HCT116 (cell line): Measurements from ENCODE around the gene ESRRG. TPM values are rescaled to one million over a fixed set of nuclear protein-coding genes. Genes with fewer than 3 reads are reported as not detected.

Source experiments
- ATAC-seq: fragments of 200-7000 bp; cut with Tn5 transposase; 2 replicates; pipeline ENCODE4 v1.9.1; 2020; ENCODE audit warnings: mild to moderate bottlenecking, moderate library complexity
- BruUV-seq: library from RNA; stranded (reverse); fragments of 400-500 nt; replicated peaks from 2 replicates; lab custom pipeline; 2021; lab: Mats Ljungman, UMichigan
- CTCF ChIA-PET: fragments of 300-600 bp; sonication (Branson Sonifier 250); formaldehyde crosslinking; loops from one replicate; lab custom pipeline; 2021; ENCODE audit warnings: antibody characterized with exemption; lab: Charles Lee
- POLR2A ChIA-PET: fragments of 300-600, 350-600 bp; sonication (Branson Sonifier 250); formaldehyde crosslinking; loops from one replicate; lab custom pipeline; 2021; ENCODE audit warnings: antibody characterized with exemption; lab: Charles Lee
- RAD21 ChIA-PET, 2 experiments: fragments of 300-600 bp; sonication (Branson Sonifier 250); formaldehyde crosslinking; loops; one replicate each; lab custom pipeline; 2023; ENCODE audit warnings: low total read pairs in 2 of 2; ENCODE audit not compliant: uncharacterized antibody in 2 of 2, unreplicated experiment in 2 of 2, low non-redundant PET in 1 of 2; lab: Charles Lee
- DNase-seq: peaks from one replicate; pipeline ENCODE4 v3.0.0-alpha.2; 2010; ENCODE audit warnings: low read depth, low spot score
- H2AFZ ChIP-seq: fragments of 200-600 bp; shearing (Covaris generic), sonication (generic); 2 replicates; pipeline ENCODE4 v1.6.1; 2017; ENCODE audit warnings: low read depth, mixed run types, mixed read lengths, antibody characterized with exemption, low read length; ENCODE audit not compliant: poor library complexity, severe bottlenecking
- H3K27ac ChIP-seq: 2 replicates; pipeline ENCODE4 v1.5.1; 2012; ENCODE audit warnings: low read depth, low read length
- H3K27me3 ChIP-seq: fragments of 200-600 bp; sonication (generic); 2 replicates; pipeline ENCODE4 v1.6.1; 2016; ENCODE audit warnings: mixed run types, low read length, mixed read lengths; ENCODE audit not compliant: insufficient read depth
- H3K36me3 ChIP-seq, 2 experiments: fragments of 200-500 bp in 1 of 2; fragments of 200-600 bp in 1 of 2; sonication (Bioruptor generic) in 1 of 2; sonication (generic) in 1 of 2; 2 replicates each; pipeline versions ENCODE4 v1.5.1 to v1.6.1; 2014 to 2016; ENCODE audit warnings: low read length in 2 of 2, inconsistent platforms in 1 of 2, mixed read lengths in 1 of 2, mixed run types in 1 of 2; ENCODE audit not compliant: insufficient read depth in 2 of 2, control insufficient read depth in 1 of 2
- H3K4me1 ChIP-seq, 2 experiments: fragments of 200-600 bp in 1 of 2; sonication (generic) in 1 of 2; 2 replicates each; pipeline versions ENCODE4 v1.5.1 to v1.6.1; 2012 to 2017; ENCODE audit warnings: low read length in 2 of 2, inconsistent platforms in 1 of 2, mild to moderate bottlenecking in 1 of 2, mixed read lengths in 1 of 2, mixed run types in 1 of 2, moderate library complexity in 1 of 2; ENCODE audit not compliant: insufficient read depth in 2 of 2, control insufficient read depth in 1 of 2
- H3K4me2 ChIP-seq: fragments of 200-600 bp; sonication (generic); 2 replicates; pipeline ENCODE4 v1.6.1; 2017; ENCODE audit warnings: mixed run types, low read length, mixed read lengths
- H3K4me3 ChIP-seq, 2 experiments: fragments of 200-600 bp in 1 of 2; sonication (generic) in 1 of 2; replicated peaks in 1 of 2; 2 replicates each; pipeline ENCODE4 v1.5.1; 2011 to 2016; ENCODE audit warnings: low read length in 2 of 2, control low read depth in 1 of 2, low read depth in 1 of 2, mild to moderate bottlenecking in 1 of 2, mixed read lengths in 1 of 2, mixed run types in 1 of 2
- H3K79me2 ChIP-seq: fragments of 200-600 bp; sonication (generic); 2 replicates; pipeline ENCODE4 v1.6.1; 2017; ENCODE audit warnings: mild to moderate bottlenecking, mixed run types, low read length, moderate library complexity, mixed read lengths; ENCODE audit not compliant: insufficient read depth
- H3K9ac ChIP-seq: fragments of 200-600 bp; sonication (generic); 2 replicates; pipeline ENCODE4 v1.6.1; 2016; ENCODE audit warnings: low read length, mixed read lengths
- H3K9me2 ChIP-seq: fragments of 200-600 bp; sonication (generic), shearing (Covaris generic); 2 replicates; pipeline ENCODE4 v1.6.1; 2017; ENCODE audit warnings: mixed run types, mild to moderate bottlenecking, moderate library complexity; ENCODE audit not compliant: insufficient read depth
- H3K9me3 ChIP-seq, 2 experiments: fragments of 200-500 bp in 1 of 2; fragments of 200-600 bp in 1 of 2; sonication (Bioruptor generic) in 1 of 2; sonication (generic) in 1 of 2; 2 replicates each; pipeline ENCODE4 v1.6.1; 2014 to 2017; ENCODE audit warnings: low read length in 2 of 2, mixed read lengths in 2 of 2, inconsistent platforms in 1 of 2, low read depth in 1 of 2, mild to moderate bottlenecking in 1 of 2, mixed run types in 1 of 2, moderate library complexity in 1 of 2; ENCODE audit not compliant: control insufficient read depth in 1 of 2, insufficient read depth in 1 of 2
- H4K20me1 ChIP-seq: fragments of 200-600 bp; sonication (generic), shearing (Covaris generic); 2 replicates; pipeline ENCODE4 v1.6.1; 2017; ENCODE audit warnings: mixed run types, mild to moderate bottlenecking, moderate library complexity; ENCODE audit not compliant: insufficient read depth
- EGR1 ChIP-seq: IDR thresholded peaks from 2 replicates; pipeline ENCODE4 v1.6.1; 2012; ENCODE audit warnings: low read depth
- ELF1 ChIP-seq: IDR thresholded peaks from 2 replicates; pipeline ENCODE4 v1.6.1; 2012; ENCODE audit warnings: low read depth, borderline replicate concordance
- FOSL1 ChIP-seq: IDR thresholded peaks from 2 replicates; pipeline ENCODE4 v1.6.1; 2012; ENCODE audit warnings: low read depth
- POLR2A ChIP-seq: IDR thresholded peaks from 2 replicates; pipeline ENCODE4 v1.7.0; 2011; ENCODE audit warnings: borderline replicate concordance; ENCODE audit not compliant: insufficient read depth, insufficient read length; ENCODE audit errors: extremely low read depth
- RAD21 ChIP-seq: IDR thresholded peaks from 2 replicates; pipeline ENCODE4 v1.6.1; 2012; ENCODE audit warnings: low read depth, mild to moderate bottlenecking
- SRF ChIP-seq: IDR thresholded peaks from 2 replicates; pipeline ENCODE4 v1.6.1; 2012; ENCODE audit warnings: low read depth
- ZFX ChIP-seq: fragments of 450-650 bp; IDR thresholded peaks from 2 replicates; pipeline ENCODE4 v1.6.1; 2017
- ZNF274 ChIP-seq: fragments of 200-500 bp; sonication (Bioruptor generic); IDR thresholded peaks from 2 replicates; pipeline ENCODE4 v1.6.1; 2014; ENCODE audit warnings: mild to moderate bottlenecking, low read depth, low read length, inconsistent platforms
- intact Hi-C: fragments of 100-400 bp; cut with micrococcal nuclease; formaldehyde crosslinking; loops from 2 replicates; pipeline ENCODE4 v1.10.0; 2022
- total RNA-seq: library from RNA; stranded (reverse); gene quantifications from one replicate; pipeline ENCODE4 v1.2.1, GENCODE V29; 2021; ENCODE audit not compliant: unreplicated experiment
- TF ChIP-seq, protein P1 (sequence below): IDR thresholded peaks from 2 replicates; pipeline ENCODE4 v1.6.1; 2012; ENCODE audit warnings: low read depth
- TF ChIP-seq, protein P2 (sequence below): IDR thresholded peaks from 2 replicates; pipeline ENCODE4 v1.6.1; 2012

Gene ESRRG
- total RNA-seq, 1 experiment from 2014 or later, result not detected

DNA sequence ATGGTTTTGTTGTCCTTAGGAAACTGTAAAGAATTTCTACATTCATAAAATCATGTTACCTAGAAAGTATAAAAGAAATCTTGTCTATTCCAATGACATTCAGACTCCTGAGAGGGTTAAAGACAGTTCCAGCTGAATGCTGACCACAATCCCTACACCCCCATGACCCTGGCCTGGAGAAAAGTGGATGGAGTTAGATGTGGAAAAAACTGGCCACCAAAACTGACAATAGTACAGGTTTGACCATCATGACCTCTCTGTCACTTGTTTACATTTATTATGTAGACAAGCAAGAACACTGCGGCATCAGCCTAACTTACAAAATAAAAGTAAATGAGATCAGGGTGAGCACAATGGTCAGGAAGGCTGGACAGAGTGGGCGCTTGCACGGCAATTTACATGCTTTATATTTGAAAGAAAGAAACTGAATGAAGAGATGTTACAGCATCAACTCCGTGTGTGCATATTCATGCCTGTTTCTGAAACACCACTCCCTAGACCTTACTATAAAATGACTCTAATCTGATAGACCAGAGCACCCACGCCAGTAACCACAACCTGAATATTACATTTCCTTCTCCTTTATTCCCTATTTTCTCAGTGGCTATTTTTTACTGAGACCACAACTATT is 116.0 kb downstream of the ESRRG start:
- CTCF ChIA-PET, result no interaction called here
- no peak overlapping the region for H3K27ac ChIP-seq
- no peaks in the 10 kb centered on the region for H3K9me2 ChIP-seq
- BruUV-seq, result no TSS peak
- TF ChIP-seq, protein P1, sequence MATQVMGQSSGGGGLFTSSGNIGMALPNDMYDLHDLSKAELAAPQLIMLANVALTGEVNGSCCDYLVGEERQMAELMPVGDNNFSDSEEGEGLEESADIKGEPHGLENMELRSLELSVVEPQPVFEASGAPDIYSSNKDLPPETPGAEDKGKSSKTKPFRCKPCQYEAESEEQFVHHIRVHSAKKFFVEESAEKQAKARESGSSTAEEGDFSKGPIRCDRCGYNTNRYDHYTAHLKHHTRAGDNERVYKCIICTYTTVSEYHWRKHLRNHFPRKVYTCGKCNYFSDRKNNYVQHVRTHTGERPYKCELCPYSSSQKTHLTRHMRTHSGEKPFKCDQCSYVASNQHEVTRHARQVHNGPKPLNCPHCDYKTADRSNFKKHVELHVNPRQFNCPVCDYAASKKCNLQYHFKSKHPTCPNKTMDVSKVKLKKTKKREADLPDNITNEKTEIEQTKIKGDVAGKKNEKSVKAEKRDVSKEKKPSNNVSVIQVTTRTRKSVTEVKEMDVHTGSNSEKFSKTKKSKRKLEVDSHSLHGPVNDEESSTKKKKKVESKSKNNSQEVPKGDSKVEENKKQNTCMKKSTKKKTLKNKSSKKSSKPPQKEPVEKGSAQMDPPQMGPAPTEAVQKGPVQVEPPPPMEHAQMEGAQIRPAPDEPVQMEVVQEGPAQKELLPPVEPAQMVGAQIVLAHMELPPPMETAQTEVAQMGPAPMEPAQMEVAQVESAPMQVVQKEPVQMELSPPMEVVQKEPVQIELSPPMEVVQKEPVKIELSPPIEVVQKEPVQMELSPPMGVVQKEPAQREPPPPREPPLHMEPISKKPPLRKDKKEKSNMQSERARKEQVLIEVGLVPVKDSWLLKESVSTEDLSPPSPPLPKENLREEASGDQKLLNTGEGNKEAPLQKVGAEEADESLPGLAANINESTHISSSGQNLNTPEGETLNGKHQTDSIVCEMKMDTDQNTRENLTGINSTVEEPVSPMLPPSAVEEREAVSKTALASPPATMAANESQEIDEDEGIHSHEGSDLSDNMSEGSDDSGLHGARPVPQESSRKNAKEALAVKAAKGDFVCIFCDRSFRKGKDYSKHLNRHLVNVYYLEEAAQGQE, result no peak
- TF ChIP-seq SRF (no peak), EGR1 (no peak), ELF1 (no peak), ZFX (no peak)
- no peak for ATAC-seq
- H3K79me2 ChIP-seq, result no peaks in the 10 kb centered on the region
- RAD21 ChIA-PET, result no interaction called here
- no peak overlapping the region for H3K9ac ChIP-seq
- H3K36me3 ChIP-seq, result no peaks in the 10 kb centered on the region
- no peak overlapping the region for H3K4me3 ChIP-seq
- DNase-seq, result no peak
- POLR2A ChIA-PET, result no interaction called here
- H3K4me1 ChIP-seq, result no peaks in the 10 kb centered on the region
- H4K20me1 ChIP-seq, result no peaks in the 10 kb centered on the region
- H3K4me2 ChIP-seq, result no peak overlapping the region
- 0 out of 4 replicates have a peak, but pooled peaks cover 0 to 3% of the 10 kb centered on the region in 2 experiments for H3K9me3 ChIP-seq
- no peaks in the 10 kb centered on the region for H3K27me3 ChIP-seq
- intact Hi-C loops, result no loop called here
- H2AFZ ChIP-seq, result no peak overlapping the region

DNA sequence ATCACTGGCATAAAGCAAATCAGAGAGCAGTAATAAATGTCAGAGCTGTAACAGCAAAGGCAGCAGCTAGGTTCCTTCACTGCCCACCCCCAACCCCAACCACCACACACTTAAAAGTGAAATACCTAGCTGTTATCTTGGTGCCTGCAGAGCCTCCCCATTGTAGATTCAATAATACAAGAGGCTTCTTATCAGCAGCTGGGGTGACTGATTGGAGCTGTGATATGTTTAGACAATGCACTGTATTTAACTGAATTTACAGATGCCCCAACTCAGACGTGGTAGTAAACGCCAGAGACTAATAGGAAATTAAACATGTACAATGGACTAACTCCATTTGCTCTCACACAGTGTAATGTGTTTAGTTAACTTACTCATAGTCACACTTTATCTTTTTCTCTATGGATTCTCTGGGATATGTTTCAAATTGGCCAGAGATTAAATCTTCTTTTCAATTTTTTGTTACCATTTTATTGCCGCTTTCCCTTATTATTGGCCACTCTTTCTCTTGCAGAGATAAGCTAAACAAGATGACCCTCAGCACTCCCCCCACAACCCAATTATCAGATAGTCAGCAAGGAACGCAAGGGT is 117.1 kb downstream of the ESRRG start:
- ATAC-seq, result no peak

More for the DNA sequence above, 117.1 kb downstream of the ESRRG start:
- H2AFZ ChIP-seq, result no peak overlapping the region
- no peak for DNase-seq
- H3K36me3 ChIP-seq, result no peaks in the 10 kb centered on the region
- H3K79me2 ChIP-seq, result no peaks in the 10 kb centered on the region
- no peak overlapping the region for H3K9ac ChIP-seq
- RAD21 ChIA-PET, result no interaction called here
- CTCF ChIA-PET, result no interaction called here
- H3K27me3 ChIP-seq, result no peaks in the 10 kb centered on the region
- POLR2A ChIA-PET, result no interaction called here
- no peak overlapping the region for H3K4me3 ChIP-seq
- TF ChIP-seq ELF1 (no peak), ZNF274 (no peak), POLR2A (no peak), RAD21 (no peak), FOSL1 (no peak)
- TF ChIP-seq, protein P2, sequence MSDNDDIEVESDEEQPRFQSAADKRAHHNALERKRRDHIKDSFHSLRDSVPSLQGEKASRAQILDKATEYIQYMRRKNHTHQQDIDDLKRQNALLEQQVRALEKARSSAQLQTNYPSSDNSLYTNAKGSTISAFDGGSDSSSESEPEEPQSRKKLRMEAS, result no peak
- no peak overlapping the region for H3K27ac ChIP-seq
- no peaks in the 10 kb centered on the region for H3K4me1 ChIP-seq
- no TSS peak for BruUV-seq
- intact Hi-C loops, result no loop called here
- no peaks in the 10 kb centered on the region for H3K9me2 ChIP-seq
- H3K4me2 ChIP-seq, result no peak overlapping the region
- H4K20me1 ChIP-seq, result no peaks in the 10 kb centered on the region
- 0 out of 4 replicates have a peak, but pooled peaks cover 0 to 3% of the 10 kb centered on the region in 2 experiments for H3K9me3 ChIP-seq
